DND-41 (cell line): ENCODE results near the gene SUSD4.

Experiments used
- EZH2 ChIP-seq: IDR thresholded peaks from 3 replicates; pipeline ENCODE4 v1.6.1; 2012; ENCODE audit warnings: borderline replicate concordance, low read depth, mild to moderate bottlenecking, moderate library complexity, low read length, inconsistent platforms; ENCODE audit not compliant: severe bottlenecking
- TF ChIP-seq, protein P1 (sequence below): IDR thresholded peaks from 2 replicates; pipeline ENCODE4 v1.5.1; 2012; ENCODE audit warnings: borderline replicate concordance, low read length, moderate library complexity, mild to moderate bottlenecking; ENCODE audit not compliant: poor library complexity, severe bottlenecking; ENCODE audit errors: extremely low read depth

GRCh38 chr1:223186800-223187199 is 177.2 kb downstream of the SUSD4 start:
- TF ChIP-seq, protein P1, sequence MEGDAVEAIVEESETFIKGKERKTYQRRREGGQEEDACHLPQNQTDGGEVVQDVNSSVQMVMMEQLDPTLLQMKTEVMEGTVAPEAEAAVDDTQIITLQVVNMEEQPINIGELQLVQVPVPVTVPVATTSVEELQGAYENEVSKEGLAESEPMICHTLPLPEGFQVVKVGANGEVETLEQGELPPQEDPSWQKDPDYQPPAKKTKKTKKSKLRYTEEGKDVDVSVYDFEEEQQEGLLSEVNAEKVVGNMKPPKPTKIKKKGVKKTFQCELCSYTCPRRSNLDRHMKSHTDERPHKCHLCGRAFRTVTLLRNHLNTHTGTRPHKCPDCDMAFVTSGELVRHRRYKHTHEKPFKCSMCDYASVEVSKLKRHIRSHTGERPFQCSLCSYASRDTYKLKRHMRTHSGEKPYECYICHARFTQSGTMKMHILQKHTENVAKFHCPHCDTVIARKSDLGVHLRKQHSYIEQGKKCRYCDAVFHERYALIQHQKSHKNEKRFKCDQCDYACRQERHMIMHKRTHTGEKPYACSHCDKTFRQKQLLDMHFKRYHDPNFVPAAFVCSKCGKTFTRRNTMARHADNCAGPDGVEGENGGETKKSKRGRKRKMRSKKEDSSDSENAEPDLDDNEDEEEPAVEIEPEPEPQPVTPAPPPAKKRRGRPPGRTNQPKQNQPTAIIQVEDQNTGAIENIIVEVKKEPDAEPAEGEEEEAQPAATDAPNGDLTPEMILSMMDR: no peak
- TF ChIP-seq EZH2: no peak
